ENCODE measurements around the gene STK32B.

- no peak for TF ChIP-seq CTCF (IDR thresholded peaks at IDR 0.05)
- no peak for TF ChIP-seq MAX (IDR thresholded peaks at IDR 0.05; ENCODE audit: low read depth)
- no peak for TF ChIP-seq USF1 (IDR thresholded peaks at IDR 0.05; ENCODE audit: borderline replicate concordance, low read depth)
- TF ChIP-seq PBX3 (IDR thresholded peaks at IDR 0.05): no peak
- TF ChIP-seq EP300 (IDR thresholded peaks at IDR 0.05; ENCODE audit: borderline replicate concordance in 1 of 2, low read depth in 1 of 2, low read length in 1 of 2): no peak
- TF ChIP-seq POLR2AphosphoS5 (IDR thresholded peaks at IDR 0.05; ENCODE audit: low read depth, low read length): no peak
- no peak for TF ChIP-seq RAD21 (IDR thresholded peaks at IDR 0.05; ENCODE audit: low read length)
- no peak for TF ChIP-seq RFX5 (IDR thresholded peaks at IDR 0.05; ENCODE audit: low read length)
- TF ChIP-seq CHD2 (IDR thresholded peaks at IDR 0.05; ENCODE audit: low read length, partially characterized antibody): no peak
- no peak for TF ChIP-seq IRF3 (IDR thresholded peaks at IDR 0.05; ENCODE audit: low read depth, low read length)
- TF ChIP-seq REST (IDR thresholded peaks at IDR 0.05; ENCODE audit: low read depth, low read length): no peak
Observed at GRCh38 chr4:5039800-5040199, 11.5 kb upstream of the STK32B start.

Data from SK-N-SH (cell line).